IPS-18c (cell line): ENCODE results near the gene UBAP2.

ENCODE experiments used
- H3K4me3 ChIP-seq: 2 replicates; pipeline ENCODE4 v1.7.0; 2013; ENCODE audit warnings: low read depth, mild to moderate bottlenecking, low read length, moderate library complexity; ENCODE audit not compliant: insufficient read depth
- H3K9me3 ChIP-seq: one replicate; pipeline ENCODE4 v1.6.1; 2013; ENCODE audit warnings: mild to moderate bottlenecking, low read length, moderate library complexity; ENCODE audit not compliant: control insufficient read depth, insufficient read depth

UBAP2 gene, protein sequence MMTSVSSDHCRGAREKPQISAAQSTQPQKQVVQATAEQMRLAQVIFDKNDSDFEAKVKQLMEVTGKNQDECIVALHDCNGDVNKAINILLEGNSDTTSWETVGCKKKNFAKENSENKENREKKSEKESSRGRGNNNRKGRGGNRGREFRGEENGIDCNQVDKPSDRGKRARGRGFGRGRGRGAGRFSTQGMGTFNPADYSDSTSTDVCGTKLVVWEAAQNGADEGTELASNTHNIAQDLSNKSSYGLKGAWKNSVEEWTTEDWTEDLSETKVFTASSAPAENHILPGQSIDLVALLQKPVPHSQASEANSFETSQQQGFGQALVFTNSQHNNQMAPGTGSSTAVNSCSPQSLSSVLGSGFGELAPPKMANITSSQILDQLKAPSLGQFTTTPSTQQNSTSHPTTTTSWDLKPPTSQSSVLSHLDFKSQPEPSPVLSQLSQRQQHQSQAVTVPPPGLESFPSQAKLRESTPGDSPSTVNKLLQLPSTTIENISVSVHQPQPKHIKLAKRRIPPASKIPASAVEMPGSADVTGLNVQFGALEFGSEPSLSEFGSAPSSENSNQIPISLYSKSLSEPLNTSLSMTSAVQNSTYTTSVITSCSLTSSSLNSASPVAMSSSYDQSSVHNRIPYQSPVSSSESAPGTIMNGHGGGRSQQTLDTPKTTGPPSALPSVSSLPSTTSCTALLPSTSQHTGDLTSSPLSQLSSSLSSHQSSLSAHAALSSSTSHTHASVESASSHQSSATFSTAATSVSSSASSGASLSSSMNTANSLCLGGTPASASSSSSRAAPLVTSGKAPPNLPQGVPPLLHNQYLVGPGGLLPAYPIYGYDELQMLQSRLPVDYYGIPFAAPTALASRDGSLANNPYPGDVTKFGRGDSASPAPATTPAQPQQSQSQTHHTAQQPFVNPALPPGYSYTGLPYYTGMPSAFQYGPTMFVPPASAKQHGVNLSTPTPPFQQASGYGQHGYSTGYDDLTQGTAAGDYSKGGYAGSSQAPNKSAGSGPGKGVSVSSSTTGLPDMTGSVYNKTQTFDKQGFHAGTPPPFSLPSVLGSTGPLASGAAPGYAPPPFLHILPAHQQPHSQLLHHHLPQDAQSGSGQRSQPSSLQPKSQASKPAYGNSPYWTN

GRCh38 chr9:34048727-34049629, at the start of gene UBAP2:
Gene UBAP2 (minus strand): TSS chr9:34048887. CDS start chr9:34017148, 31,739 bp downstream.
- peak within 1 kb of the TSS; percentile 83 for H3K4me3 ChIP-seq

GRCh38 chr9:34098307-34098706, 49.6 kb upstream of the UBAP2 start:
- H3K4me3 ChIP-seq = no peak overlapping the region
- H3K9me3 ChIP-seq = no peaks in the 10 kb centered on the region

More at GRCh38 chr9:34048727-34049629, at the start of gene UBAP2:
- no peaks in the 10 kb centered on the region for H3K9me3 ChIP-seq

DNA sequence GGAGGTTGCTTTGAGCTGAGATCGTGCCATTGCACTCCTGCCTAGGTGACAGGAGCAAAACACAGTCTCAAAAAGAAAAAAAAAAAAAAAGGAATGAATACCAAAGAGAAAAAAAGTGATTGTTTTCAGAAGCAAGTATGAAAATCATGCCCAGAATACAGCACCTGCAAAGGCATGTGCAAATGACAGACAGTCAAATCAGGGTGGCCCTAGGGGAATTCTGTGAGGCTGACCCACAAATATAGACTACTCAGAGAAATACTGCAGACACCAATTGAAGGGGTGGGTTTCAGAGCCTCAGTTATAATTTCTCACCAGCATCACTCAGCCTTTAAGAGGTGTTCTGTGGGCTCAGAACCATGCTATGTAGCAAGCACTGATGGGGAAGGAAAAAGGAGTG, 49.2 kb upstream of the UBAP2 start:
- Histone ChIP-seq H3K4me3 (no peak overlapping the region), H3K9me3 (no peaks in the 10 kb centered on the region)

GRCh38 chr9:34096751-34097150, 48.1 kb upstream of the UBAP2 start:
- no peak overlapping the region for H3K4me3 ChIP-seq
- H3K9me3 ChIP-seq = no peaks in the 10 kb centered on the region

- Histone ChIP-seq H3K4me3 (no peak overlapping the region), H3K9me3 (no peaks in the 10 kb centered on the region)
These were observed 44.9 kb upstream of the UBAP2 start for GRCh38 chr9:34093578-34093977.

DNA sequence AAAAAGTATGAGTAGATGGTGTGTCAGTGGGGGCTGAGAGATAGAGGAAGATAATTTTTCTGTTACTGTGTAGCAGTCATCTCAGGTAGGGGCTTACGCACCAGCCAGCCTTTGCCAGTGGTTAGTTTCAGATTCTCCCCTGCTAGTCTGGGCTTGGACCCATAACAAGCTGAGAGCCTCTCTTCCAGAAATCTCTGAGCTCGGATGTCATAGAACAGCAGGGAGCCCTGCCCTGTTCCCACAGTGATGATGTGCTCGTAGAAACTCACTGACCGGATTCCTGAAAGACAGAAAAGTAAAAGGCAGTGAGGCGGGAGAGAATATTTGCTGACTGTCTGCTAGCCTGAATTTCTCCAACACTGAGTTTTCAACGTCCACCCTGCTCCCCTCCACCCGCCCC, 40.6 kb upstream of the UBAP2 start:
- H3K9me3 ChIP-seq = no peaks in the 10 kb centered on the region
- no peak overlapping the region for H3K4me3 ChIP-seq

DNA sequence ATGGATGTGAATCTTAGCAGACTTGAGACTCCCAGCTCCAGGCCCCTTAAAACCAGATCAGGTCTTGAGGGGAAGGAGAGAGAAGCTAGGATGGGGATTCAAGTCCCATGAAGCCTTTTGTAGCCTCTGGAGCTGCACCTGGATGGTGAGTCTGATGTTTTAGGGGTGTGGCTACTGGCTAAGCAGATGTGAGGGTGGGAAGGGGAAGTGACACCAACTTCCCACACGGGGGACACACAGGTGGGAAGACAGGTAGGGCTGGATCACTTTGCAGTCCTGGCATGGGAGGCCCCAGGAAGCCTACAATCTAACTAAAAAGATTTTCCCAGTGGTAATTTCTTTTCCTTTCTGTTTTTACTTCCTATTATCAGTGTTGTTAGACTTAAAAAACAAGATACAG, 38.7 kb upstream of the UBAP2 start:
- Histone ChIP-seq H3K4me3 (no peak overlapping the region), H3K9me3 (no peaks in the 10 kb centered on the region)

GRCh38 chr9:34086864-34087263, 38.2 kb upstream of the UBAP2 start:
- Histone ChIP-seq H3K4me3 (no peak overlapping the region), H3K9me3 (no peaks in the 10 kb centered on the region)

DNA sequence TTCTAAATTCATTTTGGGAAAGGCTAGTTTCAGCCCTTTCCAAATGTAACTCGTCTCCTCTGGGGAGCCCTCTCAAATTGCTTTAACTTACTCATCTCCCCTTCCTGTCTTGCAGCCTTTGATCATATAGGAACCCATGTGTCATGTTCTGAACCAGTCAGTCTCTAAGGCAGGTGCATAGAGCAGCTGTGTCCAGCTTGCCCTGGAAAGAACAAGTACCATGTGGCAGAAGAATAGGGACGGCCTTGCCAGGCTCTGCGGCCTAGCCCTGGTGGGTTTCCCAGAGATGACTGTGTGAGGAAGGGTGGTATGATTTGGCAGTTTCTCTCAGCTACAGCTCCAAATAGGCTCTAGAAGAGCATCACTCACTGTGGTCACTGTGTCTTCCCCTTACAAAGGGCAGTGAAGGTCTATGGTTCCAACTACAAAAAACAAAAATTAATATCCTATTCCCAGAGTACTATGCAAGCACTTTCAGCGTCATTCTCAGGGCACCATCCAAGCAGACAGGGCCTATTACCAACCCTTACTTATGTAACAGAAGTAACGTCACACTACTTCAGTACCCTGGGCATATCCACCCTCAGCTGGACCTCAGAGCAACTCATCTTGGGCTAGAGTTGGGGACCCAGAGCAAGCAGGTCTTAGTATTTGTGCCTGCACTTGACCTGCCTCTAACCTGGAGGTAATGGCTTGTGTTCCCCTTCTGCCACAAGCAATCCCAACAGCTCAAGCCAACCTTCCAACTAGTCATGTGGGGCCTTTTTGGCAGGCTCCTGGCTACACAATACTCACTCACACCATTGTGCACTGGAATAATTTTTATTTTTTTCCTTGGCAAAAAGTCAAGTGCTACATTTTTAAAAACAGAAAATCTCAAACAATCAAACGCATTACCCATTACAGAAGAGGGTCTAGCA, 37.2 kb upstream of the UBAP2 start:
- H3K9me3 ChIP-seq = no peaks in the 10 kb centered on the region
- no peak overlapping the region for H3K4me3 ChIP-seq

DNA sequence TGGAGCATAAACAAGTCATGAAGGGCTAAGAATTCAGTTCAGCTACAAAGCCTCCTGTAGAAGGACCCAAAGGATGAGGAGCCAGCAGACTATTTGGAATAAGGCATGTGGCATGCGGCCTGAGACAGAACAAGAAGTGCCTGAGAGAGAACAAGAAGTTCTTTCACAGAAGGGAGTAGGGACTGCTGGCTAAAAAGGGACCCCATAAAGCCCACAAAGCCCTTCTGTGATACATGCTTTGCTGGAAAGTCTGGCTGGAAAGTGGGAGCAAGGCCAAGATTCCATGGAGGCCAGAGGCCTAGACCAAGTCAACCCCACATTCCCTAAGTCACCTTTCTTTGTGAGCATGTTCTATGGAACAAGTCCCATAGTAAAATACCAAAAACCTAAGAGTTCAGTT, 35.9 kb upstream of the UBAP2 start:
- H3K4me3 ChIP-seq = no peak overlapping the region
- no peaks in the 10 kb centered on the region for H3K9me3 ChIP-seq

DNA sequence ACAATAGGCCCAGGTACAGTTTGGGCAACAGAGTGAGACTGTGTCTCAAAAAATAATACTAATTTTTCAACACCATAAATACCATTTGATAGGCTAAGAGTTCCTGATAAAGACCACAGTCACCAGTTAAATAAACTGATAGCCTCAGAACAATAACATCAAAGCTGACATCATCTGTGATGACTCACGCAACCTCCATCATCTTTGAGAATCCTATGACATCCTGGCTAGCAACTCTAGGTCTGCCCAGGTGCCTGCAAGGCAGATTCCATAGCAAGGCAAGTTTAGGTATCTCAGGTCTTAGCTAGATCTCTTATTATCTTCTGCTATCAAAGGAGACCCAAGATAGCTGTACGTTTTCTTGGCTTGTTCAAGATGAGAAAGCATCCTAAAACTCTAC, 30.5 kb upstream of the UBAP2 start:
- no peak overlapping the region for H3K4me3 ChIP-seq
- H3K9me3 ChIP-seq = no peaks in the 10 kb centered on the region

DNA sequence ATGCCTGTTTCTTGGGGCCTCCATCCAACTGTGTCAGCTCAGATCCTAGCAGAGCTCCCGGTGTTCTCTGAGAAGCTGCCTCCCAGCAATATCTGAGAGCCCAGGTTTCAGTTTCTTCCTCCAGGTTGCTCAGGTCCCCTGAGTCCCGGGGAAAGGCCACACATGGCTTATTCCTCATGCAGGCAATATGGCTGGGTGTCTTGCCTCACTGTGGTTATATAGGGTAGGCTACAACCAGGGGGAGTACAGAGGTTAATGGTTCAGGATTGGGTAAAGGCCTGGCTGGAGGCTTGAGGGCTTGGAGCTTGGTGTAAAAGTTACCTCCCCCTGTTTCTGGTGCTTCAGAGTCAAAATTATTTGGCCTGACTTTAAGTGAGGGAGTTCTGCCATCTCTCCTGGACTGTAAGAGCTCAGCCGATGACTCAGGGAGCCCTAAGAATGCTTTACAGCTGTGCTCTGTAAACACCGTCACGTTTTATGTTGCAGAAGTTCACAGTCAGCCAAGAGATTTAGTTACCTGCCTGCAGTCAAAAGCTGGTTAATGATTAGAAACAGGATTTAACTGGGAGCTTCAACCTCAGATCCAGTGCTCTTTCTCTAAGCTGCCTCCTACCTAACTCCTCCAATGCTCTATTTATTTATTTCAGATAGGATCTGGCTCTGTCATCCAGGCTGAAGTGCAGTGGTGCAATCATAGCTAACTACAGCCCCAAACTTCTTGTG, 24.3 kb upstream of the UBAP2 start:
- no peak overlapping the region for H3K4me3 ChIP-seq
- no peaks in the 10 kb centered on the region for H3K9me3 ChIP-seq

- Histone ChIP-seq H3K4me3 (no peak overlapping the region), H3K9me3 (no peaks in the 10 kb centered on the region)
These were observed 23.7 kb upstream of the UBAP2 start for GRCh38 chr9:34072410-34072809.

GRCh38 chr9:34070606-34071324, 22.1 kb upstream of the UBAP2 start:
- H3K9me3 ChIP-seq = no peaks in the 10 kb centered on the region
- H3K4me3 ChIP-seq = no peak overlapping the region

DNA sequence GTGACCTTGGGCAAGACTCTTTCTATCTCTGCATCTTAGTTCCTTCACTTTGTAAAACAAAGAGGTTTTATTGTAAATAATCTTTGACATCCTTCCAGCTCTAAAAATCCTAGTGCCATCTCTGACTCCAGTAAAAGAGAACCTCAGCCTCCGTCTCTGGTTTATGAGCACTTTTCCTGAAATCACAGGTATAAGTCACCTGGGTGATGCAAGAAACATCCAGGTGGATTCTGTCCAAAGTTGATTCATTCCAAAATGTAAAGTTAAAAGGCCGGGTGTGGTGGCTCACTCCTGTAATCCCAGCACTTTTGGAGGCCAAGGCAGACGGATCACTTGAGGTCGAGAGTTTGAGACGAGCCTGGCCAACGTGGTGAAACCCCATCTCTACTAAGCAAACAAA, 21.1 kb upstream of the UBAP2 start:
- H3K4me3 ChIP-seq = no peak overlapping the region

More for the DNA sequence above, 21.1 kb upstream of the UBAP2 start:
- no peaks in the 10 kb centered on the region for H3K9me3 ChIP-seq
